Posterior cingulate gyrus (tissue), 11 donors: ENCODE data around the gene ZFHX3.
"Not testable (repeated sequence)": the region's sequence is repeated elsewhere in the genome, so short reads cannot be mapped to it uniquely, and the experiment has no call there.

ENCODE experiments used
- DNase-seq, 10 donors: peaks; one replicate each; pipeline versions ENCODE4 v3.0.0 to v3.0.0-alpha.2; 2020 to 2021; ENCODE audit warnings: mixed read lengths in 3 of 10
- intact Hi-C: fragments of 100-400 bp; cut with DNase I; formaldehyde crosslinking; loops from one replicate; pipeline ENCODE4 v1.15.1; 2023

Gene ZFHX3

DNA sequence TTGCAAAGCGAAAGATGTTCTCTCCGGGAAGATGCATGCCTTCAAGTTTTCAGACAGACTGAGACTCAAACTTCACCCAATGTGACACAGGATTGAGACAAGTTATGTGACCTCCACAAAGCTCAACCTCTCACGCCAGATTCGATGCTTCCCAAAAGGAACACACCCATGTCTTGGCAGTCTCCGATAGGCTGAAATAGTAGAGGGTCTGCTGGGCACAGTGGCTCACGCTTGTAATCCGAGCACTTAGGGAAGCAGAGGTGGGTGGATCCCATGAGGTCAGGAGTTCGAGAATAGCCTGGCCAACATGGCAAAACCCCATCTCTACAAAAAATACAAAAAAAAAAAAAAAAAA is 22.1 kb downstream of the ZFHX3 start:
- intact Hi-C loops: no loop called here
- DNase-seq: no peak

DNA sequence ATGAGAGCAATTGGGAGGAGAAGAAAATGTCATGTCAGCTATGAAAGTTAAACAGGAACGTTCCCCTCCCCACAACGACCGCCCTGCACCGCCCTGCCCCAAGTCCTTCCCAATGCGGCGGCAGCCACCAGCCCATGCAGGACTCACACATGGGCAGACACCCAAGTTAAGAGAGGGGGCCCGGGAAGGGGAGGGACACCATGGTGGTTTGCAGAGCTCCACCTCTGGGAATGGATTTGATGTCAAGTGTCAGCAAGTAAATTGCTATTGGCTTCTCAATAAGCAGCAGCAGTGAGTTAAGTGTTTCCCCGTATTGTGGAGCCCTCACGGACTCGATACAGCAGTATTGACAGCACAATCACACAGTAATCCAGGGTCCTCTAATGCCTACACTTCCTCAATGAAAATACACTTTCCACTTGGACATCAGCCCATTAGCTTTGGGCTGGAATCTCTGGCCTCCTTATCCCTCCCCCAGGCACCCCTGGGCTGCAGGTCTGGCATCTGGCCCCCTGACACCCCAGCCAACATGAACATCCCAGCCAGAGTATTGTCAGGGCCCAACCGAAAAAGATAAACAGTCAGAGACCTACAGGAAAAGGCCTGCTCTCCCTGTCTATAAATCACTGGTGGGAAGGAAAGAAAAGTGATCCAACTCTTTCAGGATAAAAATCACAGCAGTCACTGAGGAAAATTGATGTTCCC is 22.6 kb downstream of the ZFHX3 start:
- DNase-seq: no peak
- intact Hi-C loops: no loop called here

DNA sequence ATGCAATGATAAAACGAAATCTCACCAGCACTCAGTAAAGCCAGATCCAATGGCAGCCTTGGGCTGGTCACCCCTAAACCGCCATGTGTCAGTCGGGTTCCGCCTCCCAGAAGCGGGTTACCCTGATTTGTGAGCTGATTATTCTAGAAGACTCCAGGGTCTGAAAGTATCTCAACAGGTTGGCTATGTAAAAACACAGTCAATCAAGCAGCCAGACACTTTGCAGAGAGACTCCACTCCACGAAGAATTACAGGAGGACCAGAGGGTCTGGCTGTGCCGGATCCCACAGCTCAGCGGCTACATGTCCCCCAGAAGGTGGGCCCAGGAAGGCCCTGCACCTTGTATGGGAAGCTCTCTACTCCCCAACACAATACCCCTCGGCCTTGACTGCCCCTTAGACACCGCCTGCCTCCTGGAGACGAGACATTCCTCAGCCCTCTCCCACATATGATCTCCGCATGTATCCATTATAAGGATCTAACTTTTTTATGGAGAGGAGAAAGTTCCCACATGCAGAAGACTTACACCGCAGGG is 23.3 kb downstream of the ZFHX3 start:
- intact Hi-C loops: no loop called here
- DNase-seq: no peak

DNA sequence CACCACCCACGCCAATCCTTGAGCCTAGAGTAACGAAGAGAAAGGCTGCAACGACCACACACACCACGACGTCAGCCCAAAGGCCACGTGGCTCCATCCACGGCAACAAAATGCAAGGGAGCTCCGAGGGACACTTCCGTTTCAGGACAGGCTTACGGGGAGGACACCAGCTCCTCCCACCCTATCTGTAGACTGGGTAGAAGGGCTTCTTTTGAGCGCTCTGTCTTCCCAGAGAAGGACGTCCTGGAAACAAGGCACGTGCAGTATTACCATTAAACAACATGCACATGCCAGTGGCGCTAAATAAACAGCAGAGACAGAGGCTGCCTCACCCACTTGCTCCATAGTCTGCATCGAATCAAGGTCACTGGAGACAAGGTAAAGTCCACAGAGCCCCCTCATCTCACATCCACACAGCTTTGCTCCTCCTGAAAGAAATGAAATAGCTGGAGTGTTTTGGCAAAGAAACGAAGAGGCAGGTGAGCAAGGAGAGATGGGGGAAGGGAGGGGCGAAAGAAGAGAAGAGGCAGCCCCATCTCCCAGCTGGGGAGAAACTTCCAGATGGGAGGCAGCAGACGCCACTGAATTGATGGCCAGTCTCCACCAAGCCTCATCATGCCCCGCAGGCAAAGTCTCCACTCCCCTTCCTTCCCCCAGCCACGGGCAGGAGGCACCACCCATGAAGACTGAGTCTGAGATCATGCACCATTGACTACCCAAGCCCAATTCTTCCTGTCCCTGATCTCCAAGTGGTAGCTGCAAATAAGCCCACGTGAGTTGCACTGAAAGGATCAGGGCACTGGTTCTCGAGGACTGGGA is 24.0 kb downstream of the ZFHX3 start:
- intact Hi-C loops: no loop called here
- no peak for DNase-seq

DNA sequence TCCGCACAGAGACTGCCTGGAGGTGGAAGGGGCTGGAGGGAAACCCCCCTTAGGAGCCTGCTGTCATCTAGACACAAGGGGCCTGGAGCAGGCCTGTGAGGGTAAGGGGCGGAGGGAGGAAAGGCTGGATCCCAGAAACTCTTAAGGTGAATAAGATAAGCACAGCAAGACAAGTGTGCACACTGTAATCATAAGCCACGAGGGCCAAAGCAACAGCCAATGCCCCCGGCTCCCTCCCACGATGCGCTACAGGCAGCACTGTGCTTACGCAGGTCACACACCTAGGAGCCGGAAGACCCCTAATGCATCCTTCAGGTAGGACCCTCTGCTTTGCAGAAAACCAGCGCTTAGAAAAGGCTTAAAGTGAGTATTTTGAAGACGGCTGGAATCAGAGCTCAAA is 24.6 kb downstream of the ZFHX3 start:
- DNase-seq: no peak
- intact Hi-C loops: no loop called here

DNA sequence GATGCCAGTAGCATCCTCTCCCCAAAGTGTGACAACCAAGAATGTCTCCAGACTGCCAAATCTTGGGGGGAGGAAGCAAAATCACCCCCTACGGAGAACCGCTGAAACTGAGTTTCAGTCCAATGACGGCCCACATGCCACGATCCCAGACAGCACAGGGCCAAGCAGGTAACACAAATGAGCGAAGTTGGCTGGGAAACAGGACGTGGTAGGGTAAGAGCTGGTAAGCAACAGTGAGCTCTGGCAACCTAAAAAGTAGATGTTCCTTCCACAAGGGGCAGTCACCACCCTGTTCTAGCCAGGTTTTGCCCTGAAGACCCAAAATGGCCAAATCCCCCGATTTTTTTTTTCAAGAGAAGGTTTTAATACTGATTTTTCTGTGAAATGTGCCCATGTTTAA is 25.4 kb downstream of the ZFHX3 start:
- intact Hi-C loops: no loop called here
- no peak for DNase-seq

DNA sequence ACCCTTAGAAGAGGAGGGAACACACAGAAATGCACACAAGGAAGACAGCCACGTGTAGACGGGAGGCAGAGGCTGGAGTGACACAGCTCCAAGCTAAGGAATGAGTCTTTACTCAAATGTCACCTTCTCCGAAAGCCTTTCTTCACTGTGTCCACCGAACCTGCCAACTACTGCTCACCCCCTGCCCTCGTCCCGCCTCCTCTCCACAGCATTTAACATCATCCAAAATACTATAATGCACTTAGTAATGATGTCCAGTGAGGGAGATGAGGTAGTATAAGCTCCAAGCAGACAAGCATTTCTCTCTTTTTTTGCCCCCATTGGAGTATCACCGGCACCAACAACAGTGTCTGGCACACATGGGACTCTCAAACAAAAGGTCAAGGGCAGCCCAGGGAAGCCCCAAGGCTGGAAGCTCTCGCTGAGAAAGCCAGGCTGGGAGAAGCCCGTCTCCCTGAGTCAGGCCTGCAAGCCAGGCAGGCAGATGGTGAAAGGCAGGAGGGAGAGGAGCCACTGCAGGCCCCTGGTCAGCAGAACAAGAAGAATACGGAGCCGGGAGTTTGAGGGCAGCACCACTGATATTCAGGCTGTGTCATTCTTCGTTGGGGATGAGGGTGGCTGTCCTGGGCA is 25.9 kb downstream of the ZFHX3 start:
- intact Hi-C loops: no loop called here
- no peak for DNase-seq

DNA sequence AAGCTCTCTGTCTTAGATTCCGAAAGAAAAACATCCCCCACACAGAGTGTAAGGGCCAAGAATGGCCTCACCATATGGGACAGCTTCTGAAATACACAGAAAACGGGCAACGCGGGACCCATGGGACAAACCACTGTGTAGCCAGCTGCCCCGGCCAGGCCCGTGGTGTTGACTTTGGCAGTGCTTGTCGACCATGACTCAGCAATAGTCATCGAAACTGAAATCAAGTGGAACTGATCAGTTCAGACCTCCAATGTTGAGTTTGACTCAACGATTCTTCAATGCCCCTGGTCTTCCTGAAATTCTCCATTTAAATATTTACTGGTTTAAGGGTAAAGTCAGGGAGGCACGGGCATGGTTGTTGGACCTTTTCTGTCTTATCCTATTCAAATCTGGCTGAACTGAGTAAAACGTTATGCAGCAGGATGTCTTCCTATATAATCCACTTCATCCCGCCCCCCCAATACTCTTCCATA is 27.5 kb downstream of the ZFHX3 start:
- intact Hi-C loops: no loop called here
- peak in 3 of 10 donors; percentile 29 to 85 (median 83) for DNase-seq

DNA sequence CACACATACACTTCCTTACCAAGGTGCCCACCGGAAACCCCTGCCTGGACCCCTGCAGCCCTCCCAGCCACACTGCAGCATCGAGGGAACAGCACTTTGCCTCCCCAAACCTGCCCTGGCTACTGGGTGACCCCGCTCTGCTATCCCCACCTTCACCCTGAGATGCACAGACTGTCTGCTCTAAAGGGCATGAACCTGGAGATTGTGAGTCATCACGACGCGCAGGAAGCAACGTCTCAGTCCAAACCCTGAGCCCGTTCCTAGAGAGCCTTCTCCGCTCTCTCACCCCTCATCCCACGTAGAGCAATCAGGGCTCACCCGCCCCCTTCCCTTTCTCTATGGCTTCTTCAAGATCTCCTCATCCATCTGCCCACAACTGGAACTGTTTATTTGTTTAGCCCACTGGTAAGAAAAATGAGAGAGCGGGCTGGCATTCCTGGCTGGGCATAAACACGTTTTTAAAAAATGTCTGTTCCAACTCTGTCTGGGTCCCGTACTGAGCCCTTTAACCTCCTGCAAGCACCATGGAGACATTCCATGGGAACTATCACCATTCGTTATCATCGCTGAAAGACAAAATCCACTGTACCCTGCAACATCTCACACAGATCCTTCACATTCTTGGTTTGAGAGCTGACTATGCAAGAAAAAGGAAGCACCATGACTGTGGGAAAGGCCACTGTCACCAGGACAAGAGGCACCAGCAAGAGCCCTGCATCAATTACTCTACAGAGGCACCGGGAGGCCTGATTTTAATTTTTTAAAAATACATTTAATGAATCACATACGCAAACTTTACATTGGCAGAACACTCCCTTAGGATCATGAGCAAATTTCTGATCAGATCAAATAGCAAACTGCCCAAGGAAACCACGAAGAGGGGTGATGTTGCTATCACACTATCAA is 28.2 kb downstream of the ZFHX3 start:
- intact Hi-C loops: no loop called here
- peak in 1 of 10 donors; percentile 47 for DNase-seq

DNA sequence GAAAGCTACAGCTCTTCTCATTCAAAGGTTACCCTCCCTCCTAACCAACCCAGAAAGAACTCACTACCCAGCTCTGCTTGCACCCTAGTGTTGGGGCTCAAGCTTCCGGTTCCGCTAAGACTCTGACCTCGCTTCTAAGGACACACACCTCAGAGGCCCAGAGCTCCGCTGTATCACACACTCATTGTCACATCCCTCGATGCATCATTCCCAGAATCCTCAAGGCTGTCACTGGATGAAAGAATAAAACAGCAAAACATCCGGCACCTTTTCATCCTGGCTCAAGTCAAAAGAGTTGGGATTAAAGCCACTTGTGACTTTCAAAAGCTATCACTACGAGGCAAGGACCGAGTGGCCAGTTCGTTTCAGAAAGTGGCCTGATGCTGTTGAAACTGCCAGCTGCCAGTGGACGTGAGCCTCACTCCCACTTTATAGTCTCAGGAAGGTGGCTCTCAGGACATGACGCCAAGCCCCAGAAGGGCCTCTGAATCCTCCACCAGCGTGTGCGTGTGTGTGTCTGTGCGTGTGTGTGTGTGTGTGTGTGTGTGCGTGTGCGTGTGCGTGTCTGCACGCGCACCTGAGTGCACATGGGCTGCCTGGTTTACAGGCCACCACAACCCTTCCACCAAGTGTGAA is 29.0 kb downstream of the ZFHX3 start:
- DNase-seq: no peak
- intact Hi-C loops: no loop called here

DNA sequence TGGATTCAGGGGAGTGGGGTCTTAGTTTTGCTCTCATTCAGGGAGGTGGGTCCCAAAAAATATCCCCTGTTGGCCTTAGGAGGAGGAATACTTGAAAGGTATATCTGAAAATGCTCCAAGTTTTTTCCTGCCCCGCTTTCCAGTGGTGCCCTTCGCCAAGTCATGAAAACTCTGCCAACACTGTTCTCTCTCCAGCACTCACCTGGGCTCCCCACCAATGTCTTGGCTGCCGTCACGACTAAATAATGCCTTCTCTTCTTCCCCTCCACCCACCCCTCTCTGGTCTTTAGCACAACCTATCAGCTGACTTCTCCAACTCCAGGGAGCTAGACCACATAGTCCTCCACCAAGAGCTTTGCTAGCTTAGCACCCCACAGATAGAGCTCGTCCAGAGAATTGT is 30.6 kb downstream of the ZFHX3 start:
- intact Hi-C loops: no loop called here
- DNase-seq: peak in 1 of 10 donors; percentile 30

DNA sequence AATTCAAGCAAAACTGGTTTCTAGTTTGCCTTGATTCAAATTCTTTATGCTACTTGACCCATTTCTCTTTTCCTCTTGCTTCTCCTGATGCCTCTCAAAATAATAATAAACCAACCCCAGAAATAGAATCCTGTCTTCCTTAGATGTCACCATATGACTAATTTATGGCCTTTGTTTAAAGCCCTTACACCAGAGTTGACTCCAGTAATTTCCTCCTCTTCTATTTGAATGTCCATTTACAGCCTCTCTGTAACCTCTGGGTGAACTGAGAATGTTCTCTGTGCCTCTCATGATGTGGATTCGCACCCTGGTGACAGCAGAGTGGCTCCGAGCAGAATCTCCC is 31.5 kb downstream of the ZFHX3 start:
- DNase-seq: no peak
- intact Hi-C loops: no loop called here

DNA sequence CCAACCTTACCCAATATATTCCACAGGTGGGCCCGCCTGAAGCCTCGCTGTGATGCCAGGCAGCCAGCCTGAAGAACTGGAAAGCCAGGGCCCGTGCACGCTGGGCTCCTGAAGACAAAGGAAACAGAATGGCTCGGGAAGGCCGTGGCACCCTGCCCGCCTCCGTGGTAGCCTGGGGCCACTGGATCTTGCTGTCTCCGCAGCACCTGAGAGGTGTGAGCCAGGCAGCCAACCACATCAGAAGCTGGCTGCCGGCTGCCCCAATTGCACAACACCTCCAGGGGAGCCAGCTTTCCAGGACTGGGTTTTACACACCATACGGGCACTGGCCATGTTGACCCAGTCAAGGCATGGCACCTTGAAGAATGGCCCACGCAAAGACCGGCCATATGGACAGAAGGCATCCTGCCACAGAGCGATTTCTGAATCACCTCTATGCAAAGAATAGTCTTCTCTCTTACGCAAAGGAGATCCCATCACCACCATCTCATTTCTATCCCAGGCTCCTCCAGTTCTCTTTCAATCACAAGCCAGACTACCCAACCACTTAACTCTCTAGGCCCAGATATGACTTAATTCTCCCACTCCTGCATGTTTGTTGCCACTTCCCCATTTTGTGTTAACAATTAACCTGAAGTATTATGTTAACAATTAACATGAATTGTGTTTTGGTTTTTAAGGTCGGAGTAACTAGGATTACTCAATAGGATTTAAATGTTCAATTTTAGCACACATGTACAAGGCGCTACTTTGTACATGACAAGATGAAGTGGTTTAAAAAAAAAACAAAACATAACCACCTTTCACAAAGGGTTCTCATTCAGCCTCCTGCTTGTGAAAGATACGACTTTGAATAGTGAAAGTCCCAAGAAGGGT is 32.1 kb downstream of the ZFHX3 start:
- intact Hi-C loops: no loop called here
- DNase-seq: peak in 1 of 10 donors; percentile 72

DNA sequence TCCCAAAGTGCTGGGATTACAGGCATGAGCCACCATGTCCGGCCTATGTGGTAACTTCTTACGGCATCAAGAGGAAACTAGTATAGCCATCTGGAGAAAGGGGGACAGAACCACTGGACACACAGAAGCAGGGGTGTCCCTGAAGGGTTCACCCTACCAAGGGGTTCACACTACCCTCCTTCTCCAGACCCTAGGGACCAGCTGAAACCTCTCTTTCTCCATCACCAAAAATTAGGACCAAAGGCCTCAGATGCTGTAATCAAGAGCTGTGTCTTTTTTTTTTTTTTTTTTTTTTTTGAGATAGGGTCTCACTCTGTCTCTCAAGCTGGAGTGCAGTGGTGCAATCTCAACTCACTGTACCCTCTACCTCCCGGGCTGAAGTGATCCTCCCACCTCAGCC is 33.2 kb downstream of the ZFHX3 start:
- no peak for DNase-seq

DNA sequence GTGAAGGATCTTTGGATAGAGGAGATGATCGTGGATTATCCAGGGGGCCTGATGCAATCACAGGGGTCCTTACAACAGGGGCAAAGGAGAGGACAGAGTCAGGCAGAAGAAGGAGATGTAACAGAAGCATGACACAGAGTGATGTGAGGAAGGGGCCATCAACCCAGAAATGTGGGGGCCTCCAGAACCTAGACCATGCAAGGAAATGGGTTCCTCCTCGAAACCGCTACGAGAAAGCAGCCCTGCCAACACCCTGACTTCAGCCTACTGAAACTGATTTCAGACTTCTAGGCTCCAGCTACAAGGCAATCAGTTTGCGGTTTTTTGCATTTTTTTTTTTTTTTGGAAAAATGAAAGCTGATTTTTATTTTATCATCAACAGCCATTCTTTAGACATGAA is 34.0 kb downstream of the ZFHX3 start:
- DNase-seq: peak in 1 of 10 donors; percentile 22
- intact Hi-C loops: no loop called here

More for the DNA sequence above, 33.2 kb downstream of the ZFHX3 start:
- intact Hi-C loops: no loop called here

DNA sequence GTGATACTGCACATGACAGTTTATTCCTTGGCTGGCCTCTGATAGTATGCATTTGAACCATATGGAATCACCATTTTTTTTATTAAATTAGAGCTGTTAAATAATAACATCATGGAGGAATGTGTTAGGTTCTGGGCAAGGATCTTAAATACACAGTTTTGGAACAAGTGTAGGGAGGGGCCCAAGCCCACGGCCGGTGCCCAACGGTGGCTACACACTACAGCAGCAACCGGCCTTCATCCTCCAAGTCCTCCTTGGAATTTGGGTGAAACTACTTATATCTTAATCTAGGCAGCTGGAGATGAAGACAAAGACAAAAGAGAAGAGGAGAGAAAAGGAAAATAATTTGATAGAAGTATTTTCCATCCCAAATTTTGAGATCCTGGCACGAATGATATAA is 35.6 kb downstream of the ZFHX3 start:
- intact Hi-C loops: no loop called here
- DNase-seq: no peak

DNA sequence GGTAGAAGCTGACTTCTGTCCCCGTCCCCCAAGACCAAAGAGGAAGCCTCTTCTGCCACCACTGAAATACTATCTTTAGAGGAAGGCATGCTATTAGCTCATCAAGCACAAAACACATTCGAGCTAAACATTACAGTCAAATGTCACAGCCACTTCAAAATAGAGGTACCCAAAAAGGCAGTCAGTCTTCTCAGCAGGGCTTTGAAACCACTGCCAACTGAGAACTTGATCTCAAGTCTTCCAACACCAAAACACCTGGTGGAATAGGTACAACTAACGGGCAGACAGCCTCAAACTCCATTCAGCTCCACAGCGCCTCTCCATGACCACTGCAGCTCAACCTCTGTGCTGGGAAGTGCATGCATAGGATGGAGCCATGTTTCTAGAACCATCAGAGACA is 36.0 kb downstream of the ZFHX3 start:
- intact Hi-C loops: no loop called here
- DNase-seq: no peak

DNA sequence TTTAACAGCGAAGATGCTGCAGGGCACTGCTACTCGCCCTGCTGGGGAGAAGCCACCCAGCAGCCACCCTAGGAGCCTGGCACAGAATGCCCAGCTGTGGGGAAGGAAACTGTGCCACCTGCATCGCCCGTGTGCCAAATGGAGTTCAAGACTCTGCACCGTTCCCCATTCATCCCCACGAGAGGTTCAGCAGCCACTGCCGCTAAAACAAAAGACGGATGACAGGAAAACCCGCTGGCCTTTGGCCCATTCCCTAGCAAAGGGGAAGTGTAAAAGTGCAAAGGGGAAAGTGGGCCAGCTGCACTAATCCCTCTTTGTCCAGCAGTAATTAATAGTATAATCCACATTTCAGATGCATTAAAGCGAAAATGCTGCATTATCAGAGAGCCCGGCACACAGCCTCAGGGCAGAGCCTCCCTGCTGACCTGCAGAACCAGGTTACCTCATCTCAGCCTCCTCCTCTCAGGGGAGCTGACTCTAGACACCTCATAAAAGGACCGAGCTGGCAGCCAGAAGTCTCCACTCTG is 37.7 kb downstream of the ZFHX3 start:
- intact Hi-C loops: no loop called here
- DNase-seq: no peak

DNA sequence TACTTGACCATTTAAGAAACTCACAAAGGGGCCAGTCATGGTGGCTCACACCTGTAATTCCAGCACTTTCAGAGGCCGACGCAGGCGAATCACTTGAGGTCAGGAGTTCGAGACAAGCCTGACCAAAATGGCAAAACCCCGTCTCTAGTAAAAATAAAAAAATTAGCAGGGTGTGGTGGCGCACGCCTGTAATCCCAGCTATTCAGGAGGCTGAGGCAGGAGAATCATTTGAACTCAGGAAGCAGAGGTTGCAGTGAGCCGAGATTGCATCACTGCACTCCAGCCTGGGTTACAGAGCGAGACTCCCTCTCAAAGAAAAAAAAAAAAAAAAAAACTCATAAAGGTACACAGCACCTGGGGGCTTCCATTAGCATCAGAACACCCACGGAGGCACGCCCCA is 38.2 kb downstream of the ZFHX3 start:
- intact Hi-C loops, DNase-seq: not testable (repeated sequence)
